Endothelial cell of umbilical vein (primary cell): Measurements from ENCODE around the gene NTMT1.

Experiments
- EZH2 ChIP-seq: IDR thresholded peaks from 2 replicates; pipeline ENCODE4 v1.6.1; 2012; ENCODE audit warnings: borderline replicate concordance, low read depth, mild to moderate bottlenecking, moderate library complexity, low read length, inconsistent platforms; ENCODE audit not compliant: severe bottlenecking
- FOS ChIP-seq: IDR thresholded peaks from 2 replicates; pipeline ENCODE4 v1.6.1; 2011; ENCODE audit warnings: mild to moderate bottlenecking, low read length, moderate library complexity, borderline replicate concordance; ENCODE audit not compliant: insufficient read depth
- GATA2 ChIP-seq: IDR thresholded peaks from 2 replicates; pipeline ENCODE4 v1.7.0; 2011; ENCODE audit warnings: low read depth, mild to moderate bottlenecking, moderate library complexity, mixed read lengths, low read length; ENCODE audit not compliant: insufficient read length, insufficient read depth
- JUN ChIP-seq: IDR thresholded peaks from 2 replicates; pipeline ENCODE4 v1.6.1; 2011; ENCODE audit warnings: borderline replicate concordance, low read depth; ENCODE audit not compliant: insufficient read length, insufficient read depth
- MAX ChIP-seq: IDR thresholded peaks from 2 replicates; pipeline ENCODE4 v1.6.1; 2011; ENCODE audit not compliant: insufficient read depth, insufficient read length
- MYC ChIP-seq: IDR thresholded peaks from one replicate; pipeline ENCODE4 v1.6.1; 2011; ENCODE audit warnings: mild to moderate bottlenecking, low read depth, low read length
- POLR2A ChIP-seq: IDR thresholded peaks from 2 replicates; pipeline ENCODE4 v1.6.1; 2012; ENCODE audit warnings: low read depth, mild to moderate bottlenecking, control low read depth, low read length
- POLR2AphosphoS5 ChIP-seq: IDR thresholded peaks from 2 replicates; pipeline ENCODE4 v1.6.1; 2012; ENCODE audit warnings: low read depth, mild to moderate bottlenecking, control low read depth, low read length, moderate library complexity; ENCODE audit not compliant: insufficient read depth
- TF ChIP-seq, protein P1 (sequence below), 2 donors: IDR thresholded peaks; 1 replicate in 1 of 2; 2 replicates in 1 of 2; pipeline ENCODE4 v1.5.1; 2011; ENCODE audit warnings: low read length in 2 of 2, mild to moderate bottlenecking in 2 of 2, moderate library complexity in 2 of 2, control low read depth in 1 of 2, inconsistent platforms in 1 of 2, low read depth in 1 of 2; ENCODE audit not compliant: insufficient read depth in 1 of 2; ENCODE audit errors: extremely low read depth in 1 of 2

- TF ChIP-seq, protein P1, sequence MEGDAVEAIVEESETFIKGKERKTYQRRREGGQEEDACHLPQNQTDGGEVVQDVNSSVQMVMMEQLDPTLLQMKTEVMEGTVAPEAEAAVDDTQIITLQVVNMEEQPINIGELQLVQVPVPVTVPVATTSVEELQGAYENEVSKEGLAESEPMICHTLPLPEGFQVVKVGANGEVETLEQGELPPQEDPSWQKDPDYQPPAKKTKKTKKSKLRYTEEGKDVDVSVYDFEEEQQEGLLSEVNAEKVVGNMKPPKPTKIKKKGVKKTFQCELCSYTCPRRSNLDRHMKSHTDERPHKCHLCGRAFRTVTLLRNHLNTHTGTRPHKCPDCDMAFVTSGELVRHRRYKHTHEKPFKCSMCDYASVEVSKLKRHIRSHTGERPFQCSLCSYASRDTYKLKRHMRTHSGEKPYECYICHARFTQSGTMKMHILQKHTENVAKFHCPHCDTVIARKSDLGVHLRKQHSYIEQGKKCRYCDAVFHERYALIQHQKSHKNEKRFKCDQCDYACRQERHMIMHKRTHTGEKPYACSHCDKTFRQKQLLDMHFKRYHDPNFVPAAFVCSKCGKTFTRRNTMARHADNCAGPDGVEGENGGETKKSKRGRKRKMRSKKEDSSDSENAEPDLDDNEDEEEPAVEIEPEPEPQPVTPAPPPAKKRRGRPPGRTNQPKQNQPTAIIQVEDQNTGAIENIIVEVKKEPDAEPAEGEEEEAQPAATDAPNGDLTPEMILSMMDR (IDR thresholded peaks at IDR 0.05; ENCODE audit: extremely low read depth in 1 of 2, insufficient read depth in 1 of 2, low read depth in 1 of 2, low read length in 2 of 2), result no peak
- TF ChIP-seq POLR2AphosphoS5 (no peak), POLR2A (no peak), MAX (no peak), EZH2 (no peak), JUN (no peak), MYC (no peak), GATA2 (no peak), FOS (no peak)
Observed at GRCh38 chr9:129656795-129657390, 30.9 kb downstream of the NTMT1 start.
